Right atrium auricular region (tissue), 2 donors: Measurements from ENCODE around the gene GIPC2. TPM values are rescaled to one million over a fixed set of nuclear protein-coding genes. Genes with fewer than 3 reads are reported as not detected.

Experiments
- DNase-seq: peaks from one replicate; pipeline ENCODE4 v3.0.0-alpha.2; 2019; ENCODE audit warnings: low spot score
- H3K27ac ChIP-seq, 2 donors: fragments of 200-600 bp; sonication (generic); 1 replicate in 1 of 2; 2 replicates in 1 of 2; pipeline ENCODE4 v1.5.1; 2016 to 2019
- H3K27me3 ChIP-seq, 2 donors: fragments of 200-600 bp; sonication (generic); one replicate each; pipeline versions ENCODE4 v1.5.1 to v1.6.0; 2017 to 2019
- H3K36me3 ChIP-seq: fragments of 200-600 bp; sonication (generic); one replicate; pipeline ENCODE4 v1.5.1; 2016
- H3K4me1 ChIP-seq, 2 donors: fragments of 200-600 bp; sonication (generic); one replicate each; pipeline versions ENCODE4 v1.5.1 to v1.6.0; 2017 to 2019
- H3K4me3 ChIP-seq, 2 donors: fragments of 200-600 bp; sonication (generic); 1 replicate in 1 of 2; 2 replicates in 1 of 2; pipeline ENCODE4 v1.5.1; 2017 to 2019; ENCODE audit warnings: mild to moderate bottlenecking in 1 of 2, moderate library complexity in 1 of 2
- H3K9me3 ChIP-seq, 2 donors: fragments of 200-600 bp; sonication (generic); one replicate each; pipeline ENCODE4 v1.5.1; 2019
- total RNA-seq, 2 donors: library from RNA; depleted of rRNA; stranded (reverse); fragments of >200 nt; gene quantifications; one replicate each; pipeline ENCODE4 v1.1.0, GENCODE V29; 2016
- TF ChIP-seq, protein P1 (sequence below), 2 donors: fragments of 200-600 bp; sonication (generic); IDR thresholded peaks; one replicate each; pipeline ENCODE4 v1.5.1; 2019; ENCODE audit warnings: antibody characterized with exemption in 2 of 2

GIPC2 gene
- total RNA-seq, 2 donors from 2014 or later: 1.5 to 2.3 TPM

DNA sequence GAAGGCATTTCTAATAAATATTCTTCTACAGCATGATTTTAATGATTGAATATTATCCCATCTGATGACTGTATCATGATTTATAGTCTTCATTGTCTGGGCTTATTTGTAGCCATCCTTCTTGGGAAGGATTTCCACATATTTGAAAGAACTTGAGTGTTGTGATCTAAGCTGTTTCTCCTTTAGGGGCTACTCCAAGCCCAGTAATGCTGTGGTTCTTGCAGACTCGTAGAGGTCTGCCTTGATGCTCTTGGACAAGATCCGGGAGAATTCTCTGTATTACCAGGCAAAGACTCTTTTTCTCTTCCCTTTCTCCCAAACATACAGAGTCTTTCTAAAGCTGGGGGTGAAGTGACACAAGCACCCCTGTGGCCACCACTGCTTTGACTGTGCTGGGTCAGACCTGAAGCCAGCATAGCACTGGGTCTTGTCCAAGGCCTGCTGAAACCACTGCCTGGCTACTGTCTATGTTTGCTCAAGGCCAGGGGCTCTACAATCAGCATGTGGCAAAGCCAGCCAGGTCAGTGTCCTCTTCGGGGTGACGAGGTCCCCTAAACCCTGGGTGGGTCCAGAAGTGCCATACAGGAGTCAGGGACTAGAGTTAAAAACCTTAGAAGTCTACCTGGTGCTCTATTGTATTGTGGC is 107.4 kb downstream of the GIPC2 start:
- H3K9me3 ChIP-seq: no peaks in the 10 kb centered on the region
- no peaks in the 10 kb centered on the region for H3K4me1 ChIP-seq
- no peak overlapping the region for H3K4me3 ChIP-seq
- no peak overlapping the region for H3K27ac ChIP-seq
- H3K36me3 ChIP-seq: no peaks in the 10 kb centered on the region
- no peaks in the 10 kb centered on the region for H3K27me3 ChIP-seq
- DNase-seq: no peak
- TF ChIP-seq, protein P1, sequence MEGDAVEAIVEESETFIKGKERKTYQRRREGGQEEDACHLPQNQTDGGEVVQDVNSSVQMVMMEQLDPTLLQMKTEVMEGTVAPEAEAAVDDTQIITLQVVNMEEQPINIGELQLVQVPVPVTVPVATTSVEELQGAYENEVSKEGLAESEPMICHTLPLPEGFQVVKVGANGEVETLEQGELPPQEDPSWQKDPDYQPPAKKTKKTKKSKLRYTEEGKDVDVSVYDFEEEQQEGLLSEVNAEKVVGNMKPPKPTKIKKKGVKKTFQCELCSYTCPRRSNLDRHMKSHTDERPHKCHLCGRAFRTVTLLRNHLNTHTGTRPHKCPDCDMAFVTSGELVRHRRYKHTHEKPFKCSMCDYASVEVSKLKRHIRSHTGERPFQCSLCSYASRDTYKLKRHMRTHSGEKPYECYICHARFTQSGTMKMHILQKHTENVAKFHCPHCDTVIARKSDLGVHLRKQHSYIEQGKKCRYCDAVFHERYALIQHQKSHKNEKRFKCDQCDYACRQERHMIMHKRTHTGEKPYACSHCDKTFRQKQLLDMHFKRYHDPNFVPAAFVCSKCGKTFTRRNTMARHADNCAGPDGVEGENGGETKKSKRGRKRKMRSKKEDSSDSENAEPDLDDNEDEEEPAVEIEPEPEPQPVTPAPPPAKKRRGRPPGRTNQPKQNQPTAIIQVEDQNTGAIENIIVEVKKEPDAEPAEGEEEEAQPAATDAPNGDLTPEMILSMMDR (IDR thresholded peaks at IDR 0.05): no peak

GRCh38 chr1:78155121-78155520 is 109.4 kb downstream of the GIPC2 start:
- Histone ChIP-seq H3K27me3 (no peaks in the 10 kb centered on the region), H3K9me3 (no peaks in the 10 kb centered on the region), H3K4me3 (no peak overlapping the region), H3K36me3 (no peaks in the 10 kb centered on the region), H3K27ac (no peak overlapping the region), H3K4me1 (no peaks in the 10 kb centered on the region)
- no peak for DNase-seq
- TF ChIP-seq, protein P1 (IDR thresholded peaks at IDR 0.05): no peak

DNA sequence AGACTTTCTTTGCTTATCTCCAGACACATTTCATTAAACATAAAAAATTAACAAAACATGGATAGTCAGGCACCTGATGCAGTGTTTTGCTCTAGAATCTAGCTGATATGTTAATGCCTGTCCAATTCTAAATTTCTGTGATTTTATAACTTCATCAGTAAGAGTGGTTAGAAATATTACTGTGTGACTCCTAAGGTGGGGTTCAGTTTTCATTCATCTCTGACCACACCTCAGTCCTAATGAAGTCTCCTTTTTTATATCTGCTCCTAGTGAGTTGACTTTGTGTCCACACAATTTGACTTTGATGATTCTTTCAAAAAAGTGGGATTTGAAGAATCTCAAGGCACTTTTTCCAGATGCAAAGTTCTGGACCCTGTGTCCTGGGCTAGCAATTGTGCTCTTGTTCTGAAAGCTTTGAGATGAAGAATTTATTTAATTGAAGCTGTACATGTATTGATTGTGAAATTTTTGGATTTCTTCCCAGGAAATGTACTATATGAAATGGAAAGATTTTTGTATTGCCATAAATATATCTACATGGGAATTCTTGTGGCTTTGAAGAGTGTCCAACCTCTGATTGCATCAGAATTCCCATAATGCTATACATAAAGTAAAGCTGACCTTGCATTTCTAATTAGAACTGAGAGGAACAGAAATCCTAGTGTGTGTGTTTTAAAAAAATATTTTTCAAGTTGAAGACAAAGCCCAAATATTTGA is 111.2 kb downstream of the GIPC2 start:
- H3K36me3 ChIP-seq: no peaks in the 10 kb centered on the region
- no peak for DNase-seq
- H3K4me1 ChIP-seq: no peaks in the 10 kb centered on the region
- no peaks in the 10 kb centered on the region for H3K27me3 ChIP-seq
- no peaks in the 10 kb centered on the region for H3K9me3 ChIP-seq
- H3K27ac ChIP-seq: no peak overlapping the region
- H3K4me3 ChIP-seq: no peak overlapping the region
- TF ChIP-seq, protein P1 (IDR thresholded peaks at IDR 0.05): no peak

DNA sequence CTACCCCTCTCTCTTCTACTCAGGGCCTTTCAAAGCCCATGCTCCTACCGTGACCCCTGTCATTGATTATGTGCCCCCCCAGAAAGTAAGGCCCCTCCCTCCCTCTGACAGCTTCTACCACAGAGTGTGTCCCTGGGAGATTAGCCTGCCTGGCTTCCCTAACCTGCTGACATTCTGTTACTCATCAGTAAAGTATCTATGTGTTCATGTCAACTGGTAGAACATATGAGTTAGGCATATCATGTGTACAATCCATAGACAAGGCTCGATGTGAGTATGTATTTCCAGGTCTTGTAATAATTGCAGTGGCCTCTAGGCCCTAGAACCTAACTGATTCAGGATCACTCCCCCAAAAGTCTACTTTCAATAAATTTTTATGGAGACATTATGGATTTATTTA is 120.0 kb downstream of the GIPC2 start:
- Histone ChIP-seq H3K4me3 (no peak overlapping the region), H3K4me1 (no peaks in the 10 kb centered on the region), H3K27ac (no peak overlapping the region), H3K9me3 (no peaks in the 10 kb centered on the region), H3K27me3 (no peaks in the 10 kb centered on the region), H3K36me3 (no peaks in the 10 kb centered on the region)
- no peak for DNase-seq
- TF ChIP-seq, protein P1 (IDR thresholded peaks at IDR 0.05): no peak

DNA sequence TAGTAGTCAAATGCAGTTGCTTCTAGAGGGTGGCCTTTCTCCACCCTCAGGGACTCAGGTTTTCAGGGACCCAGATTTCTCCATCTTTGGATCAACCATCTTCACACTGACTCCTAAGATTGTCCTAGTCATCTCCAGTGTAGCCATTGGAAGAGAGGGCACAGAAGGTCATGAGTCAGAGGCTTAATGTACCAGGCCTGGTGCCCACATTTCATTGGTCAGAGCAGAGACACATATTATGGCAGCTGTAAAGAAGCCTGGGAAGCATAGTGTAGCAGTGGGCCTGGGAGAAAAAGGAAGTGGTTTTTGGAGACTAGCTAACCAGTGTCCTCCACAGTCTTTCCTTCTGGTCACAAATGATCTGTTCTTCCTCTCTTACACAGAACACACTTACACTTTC is 122.5 kb downstream of the GIPC2 start:
- no peak overlapping the region for H3K4me3 ChIP-seq
- DNase-seq: no peak
- H3K36me3 ChIP-seq: no peaks in the 10 kb centered on the region
- H3K27ac ChIP-seq: no peak overlapping the region
- no peaks in the 10 kb centered on the region for H3K9me3 ChIP-seq
- H3K27me3 ChIP-seq: no peaks in the 10 kb centered on the region
- TF ChIP-seq, protein P1 (IDR thresholded peaks at IDR 0.05): no peak
- no peaks in the 10 kb centered on the region for H3K4me1 ChIP-seq
